ENCODE measurements around the gene APLP2. TPM values are rescaled to one million over a fixed set of nuclear protein-coding genes. Genes with fewer than 3 reads are reported as not detected.
A peak's percentile ranks its signal among the peaks of the same experiment; 100 is the strongest.

APLP2 gene
- total RNA-seq, 1 donor from 2014 or later, result 548 TPM

GRCh38 chr11:130029137-130029536 lies 40.6 kb upstream of the APLP2 start:
- DNase-seq (ENCODE audit: low read depth), result no peak
- H3K4me3 ChIP-seq (ENCODE audit: low read depth, low read length), result peak overlapping the region; percentile 20
- TF ChIP-seq CTCF (conservative IDR thresholded peaks at IDR 0.05; ENCODE audit: low read depth, low read length), result no peak

GRCh38 chr11:130031056-130031455 lies 38.6 kb upstream of the APLP2 start:
- DNase-seq (ENCODE audit: low read depth), result no peak
- no peak overlapping the region for H3K4me3 ChIP-seq (ENCODE audit: low read depth, low read length)
- no peak for TF ChIP-seq CTCF (conservative IDR thresholded peaks at IDR 0.05; ENCODE audit: low read depth, low read length)

- no peak overlapping the region for H3K4me3 ChIP-seq (ENCODE audit: low read depth, low read length)
- TF ChIP-seq CTCF (conservative IDR thresholded peaks at IDR 0.05; ENCODE audit: low read depth, low read length), result no peak
- DNase-seq (ENCODE audit: low read depth), result no peak
Measured at GRCh38 chr11:130031945-130032344, 37.7 kb upstream of the APLP2 start.

GRCh38 chr11:130032931-130033330 lies 36.8 kb upstream of the APLP2 start:
- H3K4me3 ChIP-seq (ENCODE audit: low read depth, low read length), result no peak overlapping the region
- no peak for TF ChIP-seq CTCF (conservative IDR thresholded peaks at IDR 0.05; ENCODE audit: low read depth, low read length)
- no peak for DNase-seq (ENCODE audit: low read depth)

GRCh38 chr11:130034236-130034635 lies 35.5 kb upstream of the APLP2 start:
- DNase-seq (ENCODE audit: low read depth), result no peak
- no peak for TF ChIP-seq CTCF (conservative IDR thresholded peaks at IDR 0.05; ENCODE audit: low read depth, low read length)

GRCh38 chr11:130037058-130037457 lies 32.6 kb upstream of the APLP2 start:
- TF ChIP-seq CTCF (conservative IDR thresholded peaks at IDR 0.05; ENCODE audit: low read depth, low read length), result no peak
- peak; percentile 79 for DNase-seq (ENCODE audit: low read depth)
- H3K4me3 ChIP-seq (ENCODE audit: low read depth, low read length), result peak overlapping the region; percentile 27

More at GRCh38 chr11:130034236-130034635, 35.5 kb upstream of the APLP2 start:
- H3K4me3 ChIP-seq (ENCODE audit: low read depth, low read length), result no peak overlapping the region

- DNase-seq (ENCODE audit: low read depth), result no peak
- no peak for TF ChIP-seq CTCF (conservative IDR thresholded peaks at IDR 0.05; ENCODE audit: low read depth, low read length)
Measured at GRCh38 chr11:130037881-130038585, 31.7 kb upstream of the APLP2 start.

More at GRCh38 chr11:130037881-130038585, 31.7 kb upstream of the APLP2 start:
- peak overlapping the region; percentile 31 for H3K4me3 ChIP-seq (ENCODE audit: low read depth, low read length)

All from epithelial cell of proximal tubule (primary cell).